Ramos (cell line): Measurements from ENCODE around the gene BRD3.

Experiments used
- in situ Hi-C: fragments of 300-500 bp; cut with MboI; formaldehyde crosslinking; loops from one replicate; pipeline ENCODE4 v1.14.3; 2022; ENCODE audit warnings: low sequenced_read_pairs; ENCODE audit not compliant: unreplicated experiment

The BRD3 gene

DNA sequence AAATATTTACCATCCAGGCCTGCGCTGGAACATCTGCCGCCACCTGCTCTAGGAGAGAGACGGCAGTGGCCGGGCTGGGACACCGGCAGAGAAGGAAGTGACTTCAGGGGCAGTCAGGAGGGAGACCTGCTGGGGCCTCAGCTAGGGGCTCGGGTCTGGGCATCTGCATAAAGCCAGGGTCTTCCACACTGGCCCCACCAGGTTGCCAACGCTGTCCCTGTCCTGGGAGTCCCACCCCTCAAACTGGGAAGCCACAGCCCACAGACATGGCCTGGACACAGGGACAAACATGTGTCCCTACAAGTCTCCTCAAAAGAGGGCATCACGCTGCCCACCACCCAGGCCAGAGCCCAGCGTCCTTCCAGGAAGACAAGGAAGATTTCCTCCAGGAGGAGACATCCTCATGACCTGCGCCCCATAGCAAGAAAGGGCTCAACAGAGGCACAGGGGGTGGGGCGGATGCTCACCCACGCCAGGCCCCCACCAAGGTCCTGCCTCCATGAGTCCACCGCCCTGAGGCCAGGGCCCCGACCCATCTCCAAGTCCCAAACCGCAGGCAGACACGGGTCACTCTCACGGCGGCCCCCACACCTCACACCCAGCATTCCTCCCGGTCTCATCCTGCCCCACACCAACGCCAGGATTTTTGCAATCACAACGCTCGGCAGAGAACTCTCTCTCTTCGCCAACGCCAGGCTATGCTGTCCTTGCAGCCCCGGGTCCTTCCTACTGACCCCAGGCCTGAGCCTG lies 84.7 kb downstream of the BRD3 start:
- in situ Hi-C loops: no loop called here

- in situ Hi-C loops: no loop called here
Observed at GRCh38 chr9:133981958-133982681, 85.7 kb downstream of the BRD3 start.

DNA sequence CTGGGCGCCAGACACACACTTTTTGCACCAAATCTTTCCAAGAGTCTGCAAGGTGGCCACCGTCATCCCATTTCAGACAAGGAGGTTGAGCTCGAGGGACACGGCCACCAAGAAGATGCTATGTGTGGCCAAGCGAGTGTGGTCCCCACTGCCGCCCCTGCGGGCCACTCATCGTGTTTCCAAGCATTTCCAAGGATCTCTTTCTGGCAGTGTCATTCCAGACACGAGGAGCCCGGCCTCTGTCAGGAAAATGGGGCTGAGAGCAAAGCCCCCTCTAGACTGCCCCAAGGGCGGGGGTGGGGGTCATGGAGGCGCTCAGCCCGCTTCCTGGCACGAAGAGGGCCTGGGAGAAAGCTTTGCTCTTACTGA lies 86.3 kb downstream of the BRD3 start:
- in situ Hi-C loops: no loop called here

DNA sequence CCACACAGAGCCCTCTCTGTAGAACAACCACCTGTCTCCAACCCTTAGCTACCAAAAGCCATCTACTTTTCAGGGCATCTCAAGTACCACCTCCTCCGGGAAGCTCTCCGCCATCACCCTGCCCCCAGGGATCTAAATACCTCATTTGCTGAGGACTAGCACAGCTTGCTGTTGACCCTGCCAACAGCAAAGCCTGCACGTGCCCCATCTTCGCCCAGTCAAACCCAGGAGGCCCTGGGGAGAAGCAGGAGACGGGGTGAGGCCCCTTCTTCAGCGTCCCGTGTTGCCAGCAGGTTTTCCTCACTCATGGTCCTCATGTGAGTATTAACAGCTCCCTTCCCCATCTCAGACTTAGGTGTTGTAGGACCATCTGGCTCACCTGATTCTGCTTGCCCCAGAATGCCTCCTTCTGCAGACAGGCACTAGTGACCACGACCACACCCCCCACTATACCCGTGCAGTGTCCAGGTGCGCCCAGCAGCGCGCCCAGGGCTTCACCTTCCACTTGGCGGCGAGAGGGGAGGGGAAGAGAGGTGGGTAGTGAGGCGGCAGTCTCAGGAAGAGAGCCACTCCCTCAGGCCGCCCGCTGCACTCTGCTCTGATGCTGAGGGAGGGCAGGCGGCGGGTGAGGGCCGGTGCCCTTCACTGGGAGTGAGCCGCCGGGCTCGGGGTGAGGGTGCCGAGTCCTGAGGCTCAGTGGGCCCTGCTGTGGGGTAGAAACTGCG lies 86.8 kb downstream of the BRD3 start:
- in situ Hi-C loops: no loop called here
